ENCODE results near the gene LBR.

The LBR gene

GRCh38 chr1:225454733-225455132 lies 26.9 kb upstream of the LBR start:
- DNase-seq (ENCODE audit: insufficient read length, low spot score) (no peak), FAIRE-seq (no peak)
- no peak for TF ChIP-seq POU2F2 (IDR thresholded peaks at IDR 0.05; ENCODE audit: low read depth, low read length)
- no peak for TF ChIP-seq POLR2AphosphoS5 (IDR thresholded peaks at IDR 0.05; ENCODE audit: low read depth, low read length)
- no peak for TF ChIP-seq PAX5 (IDR thresholded peaks at IDR 0.05; ENCODE audit: insufficient read depth, low read length, severe bottlenecking)
- TF ChIP-seq POLR2A (IDR thresholded peaks at IDR 0.05; ENCODE audit: low read depth, low read length) = no peak
- TF ChIP-seq SPI1 (IDR thresholded peaks at IDR 0.05; ENCODE audit: low read depth, low read length) = no peak
- TF ChIP-seq TAF1 (IDR thresholded peaks at IDR 0.05; ENCODE audit: low read depth, low read length) = no peak

- TF ChIP-seq POU2F2 (IDR thresholded peaks at IDR 0.05; ENCODE audit: low read depth, low read length) (no peak), POLR2A (IDR thresholded peaks at IDR 0.05; ENCODE audit: low read depth, low read length) (no peak), POLR2AphosphoS5 (IDR thresholded peaks at IDR 0.05; ENCODE audit: low read depth, low read length) (no peak), PAX5 (IDR thresholded peaks at IDR 0.05; ENCODE audit: insufficient read depth, low read length, severe bottlenecking) (no peak), SPI1 (IDR thresholded peaks at IDR 0.05; ENCODE audit: low read depth, low read length) (no peak), TAF1 (IDR thresholded peaks at IDR 0.05; ENCODE audit: low read depth, low read length) (no peak)
- FAIRE-seq (no peak), DNase-seq (ENCODE audit: insufficient read length, low spot score) (no peak)
Measured at GRCh38 chr1:225453797-225454648, 26.2 kb upstream of the LBR start.

GRCh38 chr1:225451840-225452515 lies 24.1 kb upstream of the LBR start:
- no peak for TF ChIP-seq POLR2A (IDR thresholded peaks at IDR 0.05; ENCODE audit: low read depth, low read length)
- no peak for TF ChIP-seq PAX5 (IDR thresholded peaks at IDR 0.05; ENCODE audit: insufficient read depth, low read length, severe bottlenecking)
- no peak for TF ChIP-seq POLR2AphosphoS5 (IDR thresholded peaks at IDR 0.05; ENCODE audit: low read depth, low read length)
- DNase-seq (ENCODE audit: insufficient read length, low spot score) (no peak), FAIRE-seq (no peak)

- DNase-seq (ENCODE audit: insufficient read length, low spot score) (no peak), FAIRE-seq (no peak)
- TF ChIP-seq POU2F2 (IDR thresholded peaks at IDR 0.05; ENCODE audit: low read depth, low read length) (no peak), POLR2AphosphoS5 (IDR thresholded peaks at IDR 0.05; ENCODE audit: low read depth, low read length) (no peak), SPI1 (IDR thresholded peaks at IDR 0.05; ENCODE audit: low read depth, low read length) (no peak), POLR2A (IDR thresholded peaks at IDR 0.05; ENCODE audit: low read depth, low read length) (no peak), PAX5 (IDR thresholded peaks at IDR 0.05; ENCODE audit: insufficient read depth, low read length, severe bottlenecking) (no peak), TAF1 (IDR thresholded peaks at IDR 0.05; ENCODE audit: low read depth, low read length) (no peak)
Measured at GRCh38 chr1:225451340-225451739, 23.5 kb upstream of the LBR start.

DNA sequence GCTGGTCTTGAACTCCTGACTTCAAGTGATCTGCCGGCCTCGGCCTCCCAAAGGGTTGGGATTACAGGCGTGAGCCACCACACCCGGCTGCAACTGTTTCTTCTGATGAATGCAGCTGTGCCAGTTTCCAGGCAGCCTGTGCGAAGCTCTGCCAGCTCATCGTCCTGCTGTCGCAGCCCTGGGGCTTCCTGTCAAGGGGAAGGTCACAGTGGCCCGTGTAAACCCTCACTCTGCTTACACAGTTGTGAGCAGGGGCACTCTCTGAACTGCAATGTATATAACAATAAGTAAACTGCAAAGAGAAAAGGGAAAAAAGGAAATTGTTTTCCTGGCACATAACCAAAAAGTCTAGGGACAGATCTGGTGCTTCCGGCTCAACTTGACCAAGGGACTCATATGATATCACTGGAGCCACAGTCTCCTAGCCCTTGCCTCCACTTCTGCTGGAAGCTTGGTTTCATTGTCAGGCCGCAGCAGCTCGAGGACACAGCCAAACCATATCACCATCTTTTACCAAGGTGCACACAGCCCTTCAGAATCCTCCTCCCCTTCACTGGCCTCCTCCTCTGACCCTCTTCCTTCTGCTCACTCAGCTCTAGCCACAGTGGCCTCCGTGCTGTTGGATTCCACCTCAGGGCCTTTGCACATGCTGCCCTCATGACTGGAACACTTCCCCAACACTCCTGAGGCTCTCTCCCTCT lies 22.8 kb upstream of the LBR start:
- no peak for DNase-seq (ENCODE audit: insufficient read length, low spot score)
- no peak for FAIRE-seq
- TF ChIP-seq SPI1 (IDR thresholded peaks at IDR 0.05; ENCODE audit: low read depth, low read length) (no peak), POLR2AphosphoS5 (IDR thresholded peaks at IDR 0.05; ENCODE audit: low read depth, low read length) (no peak), POLR2A (IDR thresholded peaks at IDR 0.05; ENCODE audit: low read depth, low read length) (no peak), PAX5 (IDR thresholded peaks at IDR 0.05; ENCODE audit: insufficient read depth, low read length, severe bottlenecking) (no peak), POU2F2 (IDR thresholded peaks at IDR 0.05; ENCODE audit: low read depth, low read length) (no peak), TAF1 (IDR thresholded peaks at IDR 0.05; ENCODE audit: low read depth, low read length) (no peak)

DNA sequence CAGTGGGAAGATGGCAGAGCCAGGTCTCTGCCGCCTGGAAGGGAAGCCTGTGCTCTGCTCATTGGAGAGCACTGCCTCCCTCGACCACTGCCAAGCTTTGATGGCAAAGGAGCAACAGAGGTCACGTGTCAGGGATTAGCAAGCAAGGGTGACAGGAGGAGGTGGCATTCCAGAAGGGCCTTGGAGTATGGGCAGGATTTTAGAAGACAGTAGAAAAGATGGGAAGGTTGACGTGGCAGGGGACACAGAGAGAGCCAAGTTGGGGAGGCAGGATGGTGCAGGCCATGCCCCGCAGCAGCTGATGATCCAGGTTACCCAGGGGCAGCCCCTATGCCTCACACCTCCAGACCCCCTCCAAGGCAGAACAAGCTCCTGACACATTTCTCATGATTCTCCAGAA lies 21.9 kb upstream of the LBR start:
- FAIRE-seq (no peak), DNase-seq (ENCODE audit: insufficient read length, low spot score) (no peak)
- TF ChIP-seq POU2F2 (IDR thresholded peaks at IDR 0.05; ENCODE audit: low read depth, low read length) (no peak), SPI1 (IDR thresholded peaks at IDR 0.05; ENCODE audit: low read depth, low read length) (no peak), POLR2AphosphoS5 (IDR thresholded peaks at IDR 0.05; ENCODE audit: low read depth, low read length) (no peak), POLR2A (IDR thresholded peaks at IDR 0.05; ENCODE audit: low read depth, low read length) (no peak), TAF1 (IDR thresholded peaks at IDR 0.05; ENCODE audit: low read depth, low read length) (no peak), PAX5 (IDR thresholded peaks at IDR 0.05; ENCODE audit: insufficient read depth, low read length, severe bottlenecking) (no peak)

DNA sequence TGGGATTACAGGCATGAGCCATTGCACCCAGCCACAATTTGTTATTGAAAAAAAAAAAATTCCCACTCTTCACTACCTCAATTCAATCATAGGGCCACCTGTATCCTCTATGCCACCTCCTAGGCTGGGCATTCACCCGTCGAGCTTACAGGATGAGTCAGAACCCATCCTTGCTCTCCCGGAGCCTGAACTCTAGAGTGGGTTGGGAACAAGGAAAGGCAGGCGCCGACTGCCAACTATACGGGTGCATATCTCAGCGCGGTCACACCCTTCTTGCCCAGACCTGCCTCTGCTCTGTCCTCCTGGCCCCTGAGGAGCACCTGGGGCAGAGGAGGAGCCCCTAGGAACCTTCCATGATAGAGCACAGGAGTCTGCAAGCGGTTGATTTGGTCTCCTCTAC lies 21.4 kb upstream of the LBR start:
- DNase-seq (ENCODE audit: insufficient read length, low spot score) (no peak), FAIRE-seq (no peak)

DNA sequence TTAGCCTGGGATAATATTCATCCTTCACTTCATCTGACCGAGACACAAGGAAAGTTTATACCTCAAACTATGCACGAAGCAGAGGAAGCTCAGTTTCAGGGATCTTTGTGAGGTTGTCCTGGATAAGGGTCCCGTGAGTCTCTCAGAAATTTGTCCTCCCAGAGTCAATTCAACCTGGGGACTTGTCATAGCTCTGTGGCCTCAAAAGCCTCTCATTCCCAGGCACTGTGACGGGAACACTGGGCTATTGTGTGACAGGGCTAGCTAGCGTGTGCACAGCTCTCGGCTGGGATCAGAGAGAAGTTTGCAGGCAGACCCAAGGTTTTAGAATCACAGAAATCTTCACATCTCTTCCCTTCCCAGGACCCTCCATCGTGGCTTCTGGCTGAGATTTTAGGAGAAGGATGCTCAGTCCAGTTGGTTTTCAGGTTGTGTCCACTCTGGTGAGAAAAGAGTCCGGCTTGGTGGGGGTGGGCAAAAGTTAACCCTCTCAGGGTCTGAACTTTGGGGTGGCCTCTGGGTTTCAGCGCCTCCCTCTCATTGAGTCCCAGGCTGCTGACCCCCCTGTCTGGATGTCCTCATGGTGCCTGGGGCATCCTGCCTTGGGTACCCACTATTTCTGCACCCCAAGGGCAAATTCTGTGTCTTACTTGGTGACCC lies 20.4 kb upstream of the LBR start:
- DNase-seq (ENCODE audit: insufficient read length, low spot score) (no peak), FAIRE-seq (no peak)
- TF ChIP-seq TAF1 (IDR thresholded peaks at IDR 0.05; ENCODE audit: low read depth, low read length) (no peak), SPI1 (IDR thresholded peaks at IDR 0.05; ENCODE audit: low read depth, low read length) (no peak), POLR2AphosphoS5 (IDR thresholded peaks at IDR 0.05; ENCODE audit: low read depth, low read length) (no peak), POU2F2 (IDR thresholded peaks at IDR 0.05; ENCODE audit: low read depth, low read length) (no peak), PAX5 (IDR thresholded peaks at IDR 0.05; ENCODE audit: insufficient read depth, low read length, severe bottlenecking) (no peak), POLR2A (IDR thresholded peaks at IDR 0.05; ENCODE audit: low read depth, low read length) (no peak)

More for the DNA sequence above, 21.4 kb upstream of the LBR start:
- TF ChIP-seq TAF1 (IDR thresholded peaks at IDR 0.05; ENCODE audit: low read depth, low read length) (no peak), SPI1 (IDR thresholded peaks at IDR 0.05; ENCODE audit: low read depth, low read length) (no peak), POLR2A (IDR thresholded peaks at IDR 0.05; ENCODE audit: low read depth, low read length) (no peak), PAX5 (IDR thresholded peaks at IDR 0.05; ENCODE audit: insufficient read depth, low read length, severe bottlenecking) (no peak), POU2F2 (IDR thresholded peaks at IDR 0.05; ENCODE audit: low read depth, low read length) (no peak)

Measured in GM12891 (cell line).